ENCODE results near the gene P3H3. TPM values are rescaled to one million over a fixed set of nuclear protein-coding genes. Genes with fewer than 3 reads are reported as not detected.
A peak's percentile ranks its signal among the peaks of the same experiment; 100 is the strongest.

P3H3 gene
- total RNA-seq, 2 donors from 2014 or later, result 66.1 to 77.7 TPM

DNA sequence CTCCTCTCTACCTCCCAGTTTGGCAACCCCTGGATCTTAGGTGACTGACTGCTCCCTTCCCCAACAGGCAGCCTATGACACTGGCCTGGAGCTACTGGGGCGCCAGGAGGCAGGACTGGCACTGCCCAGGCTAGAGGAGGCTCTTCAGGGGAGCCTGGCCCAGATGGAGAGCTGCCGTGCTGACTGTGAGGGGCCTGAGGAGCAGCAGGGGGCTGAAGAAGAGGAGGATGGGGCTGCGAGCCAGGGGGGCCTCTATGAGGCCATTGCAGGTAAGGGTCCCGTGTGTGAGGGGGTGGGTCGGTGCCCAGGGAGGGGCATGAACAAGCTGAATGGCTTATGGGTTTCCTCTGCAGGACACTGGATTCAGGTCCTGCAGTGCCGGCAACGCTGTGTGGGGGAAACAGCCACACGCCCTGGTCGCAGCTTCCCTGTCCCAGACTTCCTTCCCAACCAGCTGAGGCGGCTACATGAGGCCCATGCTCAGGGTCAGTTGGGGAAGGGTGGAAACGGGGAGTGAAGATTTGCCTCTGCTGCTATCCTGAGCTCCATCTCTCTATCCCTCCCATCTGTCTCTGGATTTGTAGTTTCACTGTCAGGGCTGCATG lies 2.2 kb downstream of the P3H3 start:
- H3K36me3 ChIP-seq, result peaks cover 15% of the 10 kb centered on the region
- TF ChIP-seq, protein P1, sequence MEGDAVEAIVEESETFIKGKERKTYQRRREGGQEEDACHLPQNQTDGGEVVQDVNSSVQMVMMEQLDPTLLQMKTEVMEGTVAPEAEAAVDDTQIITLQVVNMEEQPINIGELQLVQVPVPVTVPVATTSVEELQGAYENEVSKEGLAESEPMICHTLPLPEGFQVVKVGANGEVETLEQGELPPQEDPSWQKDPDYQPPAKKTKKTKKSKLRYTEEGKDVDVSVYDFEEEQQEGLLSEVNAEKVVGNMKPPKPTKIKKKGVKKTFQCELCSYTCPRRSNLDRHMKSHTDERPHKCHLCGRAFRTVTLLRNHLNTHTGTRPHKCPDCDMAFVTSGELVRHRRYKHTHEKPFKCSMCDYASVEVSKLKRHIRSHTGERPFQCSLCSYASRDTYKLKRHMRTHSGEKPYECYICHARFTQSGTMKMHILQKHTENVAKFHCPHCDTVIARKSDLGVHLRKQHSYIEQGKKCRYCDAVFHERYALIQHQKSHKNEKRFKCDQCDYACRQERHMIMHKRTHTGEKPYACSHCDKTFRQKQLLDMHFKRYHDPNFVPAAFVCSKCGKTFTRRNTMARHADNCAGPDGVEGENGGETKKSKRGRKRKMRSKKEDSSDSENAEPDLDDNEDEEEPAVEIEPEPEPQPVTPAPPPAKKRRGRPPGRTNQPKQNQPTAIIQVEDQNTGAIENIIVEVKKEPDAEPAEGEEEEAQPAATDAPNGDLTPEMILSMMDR (IDR thresholded peaks at IDR 0.05), result no peak
- H3K4me3 ChIP-seq, result no peak overlapping the region
- H3K4me1 ChIP-seq (ENCODE audit: control insufficient read depth in 1 of 2, low read depth in 2 of 2), result peaks cover 7 to 35% of the 10 kb centered on the region in 2 donors
- H3K27me3 ChIP-seq (replicated peaks; ENCODE audit: insufficient read depth), result no peaks in the 10 kb centered on the region
- H3K27ac ChIP-seq, result peak overlapping the region; percentile 81 to 89
- DNase-seq (ENCODE audit: low spot score) (no peak), ATAC-seq (ENCODE audit: insufficient number of reproducible peaks, low FRiP score, low read depth) (no peak)
- H3K9me3 ChIP-seq, result no peaks in the 10 kb centered on the region

- TF ChIP-seq, protein P1 (IDR thresholded peaks at IDR 0.05), result no peak
- H3K4me3 ChIP-seq, result no peak overlapping the region
- H3K4me1 ChIP-seq (ENCODE audit: control insufficient read depth in 1 of 2, low read depth in 2 of 2), result peaks cover 7 to 29% of the 10 kb centered on the region in 2 donors
- no peaks in the 10 kb centered on the region for H3K27me3 ChIP-seq (replicated peaks; ENCODE audit: insufficient read depth)
- no peaks in the 10 kb centered on the region for H3K9me3 ChIP-seq
- H3K27ac ChIP-seq, result no peak overlapping the region
- peaks cover 15% of the 10 kb centered on the region for H3K36me3 ChIP-seq
- DNase-seq (ENCODE audit: low spot score) (no peak), ATAC-seq (ENCODE audit: insufficient number of reproducible peaks, low FRiP score, low read depth) (no peak)
Measured at GRCh38 chr12:6830999-6831398, 2.8 kb downstream of the P3H3 start.

DNA sequence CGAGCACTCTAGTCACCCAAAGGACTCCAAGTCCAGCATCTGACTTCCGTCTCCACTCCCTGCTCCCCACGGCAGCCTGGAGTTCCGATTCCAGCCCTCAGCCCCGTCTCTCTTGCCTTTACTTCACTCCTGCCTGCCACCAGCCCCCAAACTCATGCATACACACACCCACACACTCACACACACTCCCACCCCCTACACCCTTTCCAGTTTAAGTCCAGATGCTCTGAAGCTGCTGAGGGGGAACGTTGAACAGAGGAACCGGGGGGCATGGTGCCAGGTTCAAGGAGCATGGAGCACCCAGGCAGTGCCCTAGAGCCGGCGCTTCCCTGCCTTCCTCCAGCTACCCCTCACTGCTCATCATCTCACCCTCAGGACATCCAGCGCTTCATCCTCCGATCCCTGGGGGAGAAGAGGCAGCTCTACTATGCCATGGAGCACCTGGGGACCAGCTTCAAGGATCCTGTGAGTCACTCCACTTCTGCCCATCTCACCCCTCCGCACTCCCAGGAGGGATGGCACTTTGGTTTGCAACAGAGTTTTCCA lies 3.3 kb downstream of the P3H3 start:
- DNase-seq (ENCODE audit: low spot score) (no peak), ATAC-seq (ENCODE audit: insufficient number of reproducible peaks, low FRiP score, low read depth) (no peak)
- H3K4me3 ChIP-seq, result no peak overlapping the region
- peaks cover 16% of the 10 kb centered on the region for H3K36me3 ChIP-seq
- no peak overlapping the region for H3K27ac ChIP-seq
- H3K9me3 ChIP-seq, result no peaks in the 10 kb centered on the region
- TF ChIP-seq, protein P1 (IDR thresholded peaks at IDR 0.05), result no peak
- no peaks in the 10 kb centered on the region for H3K27me3 ChIP-seq (replicated peaks; ENCODE audit: insufficient read depth)
- peaks cover 7 to 29% of the 10 kb centered on the region in 2 donors for H3K4me1 ChIP-seq (ENCODE audit: control insufficient read depth in 1 of 2, low read depth in 2 of 2)

GRCh38 chr12:6832125-6832524 lies 3.9 kb downstream of the P3H3 start:
- Histone ChIP-seq H3K36me3 (peaks cover 22% of the 10 kb centered on the region), H3K4me1 (ENCODE audit: control insufficient read depth in 1 of 2, low read depth in 2 of 2) (peaks cover 5 to 23% of the 10 kb centered on the region in 2 donors), H3K27ac (no peak overlapping the region), H3K4me3 (no peak overlapping the region), H3K27me3 (replicated peaks; ENCODE audit: insufficient read depth) (no peaks in the 10 kb centered on the region), H3K9me3 (no peaks in the 10 kb centered on the region)
- no peak for ATAC-seq (ENCODE audit: insufficient number of reproducible peaks, low FRiP score, low read depth)
- DNase-seq (ENCODE audit: low spot score), result no peak
- TF ChIP-seq, protein P1 (IDR thresholded peaks at IDR 0.05), result no peak

GRCh38 chr12:6833189-6833890 lies 5.1 kb downstream of the P3H3 start:
- Histone ChIP-seq H3K9me3 (no peaks in the 10 kb centered on the region), H3K4me3 (no peak overlapping the region), H3K27me3 (replicated peaks; ENCODE audit: insufficient read depth) (no peaks in the 10 kb centered on the region), H3K27ac (no peak overlapping the region), H3K36me3 (peaks cover 33% of the 10 kb centered on the region), H3K4me1 (ENCODE audit: control insufficient read depth in 1 of 2, low read depth in 2 of 2) (peaks cover 0 to 18% of the 10 kb centered on the region in 2 donors)
- ATAC-seq (ENCODE audit: insufficient number of reproducible peaks, low FRiP score, low read depth) (no peak), DNase-seq (ENCODE audit: low spot score) (no peak)
- TF ChIP-seq, protein P1 (IDR thresholded peaks at IDR 0.05), result no peak

Data from thoracic aorta (tissue), 2 donors.